Epithelial cell of esophagus (primary cell): ENCODE data around the gene TPM1.
A peak's percentile ranks its signal among the peaks of the same experiment; 100 is the strongest.

ENCODE experiments used
- DNase-seq: peaks from one replicate; pipeline ENCODE4 v3.0.0; 2010; ENCODE audit warnings: low read depth
- H3K4me3 ChIP-seq: 2 replicates; pipeline ENCODE4 v1.5.1; 2011; ENCODE audit warnings: mild to moderate bottlenecking, low read length, control low read depth
- CTCF ChIP-seq: IDR thresholded peaks from 2 replicates; pipeline ENCODE4 v1.5.1; 2011; ENCODE audit warnings: low read depth, mild to moderate bottlenecking, low read length, control low read depth, inconsistent platforms; ENCODE audit not compliant: insufficient read depth; ENCODE audit errors: missing control alignments

Gene TPM1

GRCh38 chr15:63041402-63041973, 1.1 kb upstream of the TPM1 start:
- no peak for DNase-seq
- TF ChIP-seq CTCF: no peak
- peak overlapping the region; percentile 91 for H3K4me3 ChIP-seq

GRCh38 chr15:63042877-63043334, 359 bp downstream of the TPM1 start:
- TF ChIP-seq CTCF: no peak
- DNase-seq: peak; percentile 37
- peak overlapping the region; percentile 91 for H3K4me3 ChIP-seq

GRCh38 chr15:63043335-63044076, 959 bp downstream of the TPM1 start:
- TF ChIP-seq CTCF: no peak
- DNase-seq: no peak
- H3K4me3 ChIP-seq: peak overlapping the region; percentile 91

GRCh38 chr15:63044077-63044644, 1.6 kb downstream of the TPM1 start:
- H3K4me3 ChIP-seq: peak overlapping the region; percentile 91

GRCh38 chr15:63044645-63045464, 2.3 kb downstream of the TPM1 start:
- peak overlapping the region; percentile 91 for H3K4me3 ChIP-seq
- TF ChIP-seq CTCF: no peak
- peak; percentile 52 for DNase-seq

More at GRCh38 chr15:63044077-63044644, 1.6 kb downstream of the TPM1 start:
- DNase-seq: no peak
- TF ChIP-seq CTCF: no peak

- H3K4me3 ChIP-seq: peak overlapping the region; percentile 91
- no peak for DNase-seq
- TF ChIP-seq CTCF: no peak
Observed at GRCh38 chr15:63045465-63045840, 2.9 kb downstream of the TPM1 start.
